ENCODE results near the gene PLIN4.
"Not testable (repeated sequence)": the region's sequence is repeated elsewhere in the genome, so short reads cannot be mapped to it uniquely, and the experiment has no call there.

Gene PLIN4

GRCh38 chr19:4543842-4544647 lies 25.8 kb upstream of the PLIN4 start:
- Histone ChIP-seq H3K4me3 (ENCODE audit: low read depth, low read length) (no peak overlapping the region), H3K27ac (ENCODE audit: low read depth, low read length) (no peak overlapping the region), H3K9ac (ENCODE audit: low read length) (no peak overlapping the region), H3K9me3 (ENCODE audit: control insufficient read depth, insufficient read depth, low read depth, low read length) (peaks cover 5% of the 10 kb centered on the region; the same call in 1 of the 2 replicates), H3K4me1 (ENCODE audit: control insufficient read depth, insufficient read depth, low read length) (peaks cover 9% of the 10 kb centered on the region; the same call in 1 of the 2 replicates), H3K27me3 (ENCODE audit: control insufficient read depth, insufficient read depth, low read length) (no peaks in the 10 kb centered on the region), H3K36me3 (ENCODE audit: control insufficient read depth, insufficient read depth, low read length) (peaks cover 18% of the 10 kb centered on the region)

- no peak overlapping the region for H3K4me3 ChIP-seq (ENCODE audit: low read depth, low read length)
Observed at GRCh38 chr19:4542896-4543841, 24.9 kb upstream of the PLIN4 start.

GRCh38 chr19:4541806-4542145 lies 23.5 kb upstream of the PLIN4 start:
- H3K4me3 ChIP-seq (ENCODE audit: low read depth, low read length); H3K9ac ChIP-seq (ENCODE audit: low read length); H3K27ac ChIP-seq (ENCODE audit: low read depth, low read length); H3K9me3 ChIP-seq (ENCODE audit: control insufficient read depth, insufficient read depth, low read depth, low read length); H3K27me3 ChIP-seq (ENCODE audit: control insufficient read depth, insufficient read depth, low read length); H3K4me1 ChIP-seq (ENCODE audit: control insufficient read depth, insufficient read depth, low read length); H3K36me3 ChIP-seq (ENCODE audit: control insufficient read depth, insufficient read depth, low read length): not testable (repeated sequence)

More at GRCh38 chr19:4542896-4543841, 24.9 kb upstream of the PLIN4 start:
- Histone ChIP-seq H3K9me3 (ENCODE audit: control insufficient read depth, insufficient read depth, low read depth, low read length) (peaks cover 5% of the 10 kb centered on the region; the same call in 1 of the 2 replicates), H3K36me3 (ENCODE audit: control insufficient read depth, insufficient read depth, low read length) (peaks cover 12% of the 10 kb centered on the region; the same call in 1 of the 2 replicates), H3K4me1 (ENCODE audit: control insufficient read depth, insufficient read depth, low read length) (peaks cover 9% of the 10 kb centered on the region; the same call in 1 of the 2 replicates), H3K9ac (ENCODE audit: low read length) (no peak overlapping the region), H3K27me3 (ENCODE audit: control insufficient read depth, insufficient read depth, low read length) (no peaks in the 10 kb centered on the region), H3K27ac (ENCODE audit: low read depth, low read length) (no peak overlapping the region)

GRCh38 chr19:4541114-4541805 lies 23.0 kb upstream of the PLIN4 start:
- Histone ChIP-seq H3K36me3 (ENCODE audit: control insufficient read depth, insufficient read depth, low read length) (no peaks in the 10 kb centered on the region), H3K9ac (ENCODE audit: low read length) (no peak overlapping the region), H3K27me3 (ENCODE audit: control insufficient read depth, insufficient read depth, low read length) (peaks cover 6% of the 10 kb centered on the region; the same call in 1 of the 2 replicates), H3K4me1 (ENCODE audit: control insufficient read depth, insufficient read depth, low read length) (peaks cover 9% of the 10 kb centered on the region; the same call in 1 of the 2 replicates), H3K9me3 (ENCODE audit: control insufficient read depth, insufficient read depth, low read depth, low read length) (peaks cover 5% of the 10 kb centered on the region; the same call in 1 of the 2 replicates), H3K27ac (ENCODE audit: low read depth, low read length) (no peak overlapping the region), H3K4me3 (ENCODE audit: low read depth, low read length) (no peak overlapping the region)

GRCh38 chr19:4539693-4540581 lies 21.7 kb upstream of the PLIN4 start, which contains the start of gene LRG1:
TSS of gene LRG1 (minus strand) at chr19:4540036. CDS start at chr19:4540013, 23 bp downstream.
- H3K27ac ChIP-seq (ENCODE audit: low read depth, low read length) = no peak within 1 kb of the TSS
- no peak within 1 kb of the TSS for H3K9ac ChIP-seq (ENCODE audit: low read length)
- H3K4me3 ChIP-seq (ENCODE audit: low read depth, low read length) = no peak within 1 kb of the TSS

GRCh38 chr19:4539169-4539692 lies 20.9 kb upstream of the PLIN4 start:
- H3K9ac ChIP-seq (ENCODE audit: low read length) = no peak overlapping the region
- no peaks in the 10 kb centered on the region for H3K36me3 ChIP-seq (ENCODE audit: control insufficient read depth, insufficient read depth, low read length)
- H3K27ac ChIP-seq (ENCODE audit: low read depth, low read length) = no peak overlapping the region
- H3K4me1 ChIP-seq (ENCODE audit: control insufficient read depth, insufficient read depth, low read length) = peaks cover 11% of the 10 kb centered on the region; the same call in 1 of the 2 replicates
- no peak overlapping the region for H3K4me3 ChIP-seq (ENCODE audit: low read depth, low read length)
- H3K9me3 ChIP-seq (ENCODE audit: control insufficient read depth, insufficient read depth, low read depth, low read length) = peaks cover 5% of the 10 kb centered on the region; the same call in 1 of the 2 replicates
- peaks cover 14% of the 10 kb centered on the region for H3K27me3 ChIP-seq (ENCODE audit: control insufficient read depth, insufficient read depth, low read length)

More at GRCh38 chr19:4539693-4540581, 21.7 kb upstream of the PLIN4 start, which contains the start of gene LRG1:
- peaks cover 5% of the 10 kb centered on the region; the same call in 1 of the 2 replicates for H3K9me3 ChIP-seq (ENCODE audit: control insufficient read depth, insufficient read depth, low read depth, low read length)
- peaks cover 9% of the 10 kb centered on the region; the same call in 1 of the 2 replicates for H3K4me1 ChIP-seq (ENCODE audit: control insufficient read depth, insufficient read depth, low read length)
- peaks cover 6% of the 10 kb centered on the region for H3K27me3 ChIP-seq (ENCODE audit: control insufficient read depth, insufficient read depth, low read length)
- H3K36me3 ChIP-seq (ENCODE audit: control insufficient read depth, insufficient read depth, low read length) = no peaks in the 10 kb centered on the region

GRCh38 chr19:4538601-4538954 lies 20.3 kb upstream of the PLIN4 start:
- Histone ChIP-seq H3K27me3 (ENCODE audit: control insufficient read depth, insufficient read depth, low read length) (peaks cover 20% of the 10 kb centered on the region), H3K4me1 (ENCODE audit: control insufficient read depth, insufficient read depth, low read length) (peaks cover 11% of the 10 kb centered on the region; the same call in 1 of the 2 replicates), H3K4me3 (ENCODE audit: low read depth, low read length) (no peak overlapping the region), H3K36me3 (ENCODE audit: control insufficient read depth, insufficient read depth, low read length) (no peaks in the 10 kb centered on the region), H3K9me3 (ENCODE audit: control insufficient read depth, insufficient read depth, low read depth, low read length) (peaks cover 5% of the 10 kb centered on the region; the same call in 1 of the 2 replicates), H3K27ac (ENCODE audit: low read depth, low read length) (no peak overlapping the region), H3K9ac (ENCODE audit: low read length) (no peak overlapping the region)

GRCh38 chr19:4537953-4538600 lies 19.8 kb upstream of the PLIN4 start:
- Histone ChIP-seq H3K36me3 (ENCODE audit: control insufficient read depth, insufficient read depth, low read length) (no peaks in the 10 kb centered on the region), H3K4me1 (ENCODE audit: control insufficient read depth, insufficient read depth, low read length) (peaks cover 11% of the 10 kb centered on the region; the same call in 1 of the 2 replicates), H3K4me3 (ENCODE audit: low read depth, low read length) (no peak overlapping the region), H3K9ac (ENCODE audit: low read length) (no peak overlapping the region), H3K9me3 (ENCODE audit: control insufficient read depth, insufficient read depth, low read depth, low read length) (peaks cover 5% of the 10 kb centered on the region; the same call in 1 of the 2 replicates), H3K27me3 (ENCODE audit: control insufficient read depth, insufficient read depth, low read length) (peaks cover 25% of the 10 kb centered on the region), H3K27ac (ENCODE audit: low read depth, low read length) (no peak overlapping the region)

- Histone ChIP-seq H3K36me3 (ENCODE audit: control insufficient read depth, insufficient read depth, low read length) (no peaks in the 10 kb centered on the region), H3K9ac (ENCODE audit: low read length) (no peak overlapping the region), H3K27ac (ENCODE audit: low read depth, low read length) (no peak overlapping the region), H3K27me3 (ENCODE audit: control insufficient read depth, insufficient read depth, low read length) (peaks cover 27% of the 10 kb centered on the region), H3K4me3 (ENCODE audit: low read depth, low read length) (no peak overlapping the region), H3K4me1 (ENCODE audit: control insufficient read depth, insufficient read depth, low read length) (peaks cover 11% of the 10 kb centered on the region; the same call in 1 of the 2 replicates), H3K9me3 (ENCODE audit: control insufficient read depth, insufficient read depth, low read depth, low read length) (peaks cover 5% of the 10 kb centered on the region; the same call in 1 of the 2 replicates)
Observed at GRCh38 chr19:4536798-4537197, 18.5 kb upstream of the PLIN4 start.

Data from HUES6 (cell line).